ENCODE results near the gene CTBP2. TPM values are rescaled to one million over a fixed set of nuclear protein-coding genes. Genes with fewer than 3 reads are reported as not detected.

Gene CTBP2
- total RNA-seq, 1 donor = 74.3 TPM

DNA sequence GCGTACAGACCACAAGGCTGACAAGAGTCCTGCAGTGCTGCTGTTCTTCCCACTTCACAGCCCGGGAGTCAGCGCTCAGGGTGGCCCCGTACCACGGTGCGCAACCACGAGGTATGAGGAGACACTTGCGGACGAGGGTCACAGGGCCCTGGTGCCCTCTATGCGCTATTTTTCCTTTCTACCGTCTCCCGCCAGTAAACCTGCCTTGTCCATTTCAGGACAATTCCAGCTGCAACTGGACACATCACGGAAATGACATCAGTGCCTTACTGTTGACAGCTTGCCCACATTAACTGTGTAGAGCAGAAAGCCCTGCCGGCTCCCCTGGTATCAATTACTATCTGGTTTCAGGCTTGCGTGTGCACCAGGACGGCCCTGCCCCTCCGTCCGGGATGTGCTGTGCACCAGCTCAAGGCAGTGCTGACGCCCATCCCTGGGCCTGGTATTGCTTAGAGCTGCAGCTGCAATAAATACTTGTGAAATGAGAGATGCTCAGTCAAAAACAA lies 153.4 kb downstream of the CTBP2 start:
- DNase-seq (ENCODE audit: low read depth) = peak; percentile 47
- no peak overlapping the region for H3K4me3 ChIP-seq (ENCODE audit: low read depth, low read length)
- TF ChIP-seq, protein P1, sequence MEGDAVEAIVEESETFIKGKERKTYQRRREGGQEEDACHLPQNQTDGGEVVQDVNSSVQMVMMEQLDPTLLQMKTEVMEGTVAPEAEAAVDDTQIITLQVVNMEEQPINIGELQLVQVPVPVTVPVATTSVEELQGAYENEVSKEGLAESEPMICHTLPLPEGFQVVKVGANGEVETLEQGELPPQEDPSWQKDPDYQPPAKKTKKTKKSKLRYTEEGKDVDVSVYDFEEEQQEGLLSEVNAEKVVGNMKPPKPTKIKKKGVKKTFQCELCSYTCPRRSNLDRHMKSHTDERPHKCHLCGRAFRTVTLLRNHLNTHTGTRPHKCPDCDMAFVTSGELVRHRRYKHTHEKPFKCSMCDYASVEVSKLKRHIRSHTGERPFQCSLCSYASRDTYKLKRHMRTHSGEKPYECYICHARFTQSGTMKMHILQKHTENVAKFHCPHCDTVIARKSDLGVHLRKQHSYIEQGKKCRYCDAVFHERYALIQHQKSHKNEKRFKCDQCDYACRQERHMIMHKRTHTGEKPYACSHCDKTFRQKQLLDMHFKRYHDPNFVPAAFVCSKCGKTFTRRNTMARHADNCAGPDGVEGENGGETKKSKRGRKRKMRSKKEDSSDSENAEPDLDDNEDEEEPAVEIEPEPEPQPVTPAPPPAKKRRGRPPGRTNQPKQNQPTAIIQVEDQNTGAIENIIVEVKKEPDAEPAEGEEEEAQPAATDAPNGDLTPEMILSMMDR (IDR thresholded peaks at IDR 0.05; ENCODE audit: insufficient read depth, low read depth, low read length) = no peak

DNA sequence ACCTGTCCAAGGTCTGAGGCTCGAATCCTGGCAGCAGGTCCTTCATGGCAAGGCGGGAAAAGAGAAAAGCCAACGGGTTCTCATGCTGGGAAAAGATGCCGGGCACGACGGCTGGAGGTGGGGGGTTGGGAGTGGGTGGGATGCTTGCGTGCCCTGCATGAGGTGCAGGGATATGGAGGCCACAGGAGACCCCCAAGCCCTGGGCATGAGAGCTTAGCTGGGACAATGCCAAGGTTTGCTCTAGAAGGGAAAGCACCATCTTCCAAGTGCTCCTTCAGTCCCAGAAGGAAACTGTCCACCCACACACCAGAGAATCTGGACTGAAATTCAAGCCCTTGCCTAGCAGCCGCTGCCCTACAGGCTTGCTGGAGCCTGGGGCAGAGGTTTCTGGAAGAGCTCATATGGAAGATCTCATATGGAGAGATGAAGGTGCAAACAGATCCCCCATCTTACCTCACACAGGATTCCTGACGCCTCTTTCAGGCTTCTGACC lies 154.1 kb downstream of the CTBP2 start:
- TF ChIP-seq, protein P1 (IDR thresholded peaks at IDR 0.05; ENCODE audit: insufficient read depth, low read depth, low read length) = no peak
- no peak for DNase-seq (ENCODE audit: low read depth)

DNA sequence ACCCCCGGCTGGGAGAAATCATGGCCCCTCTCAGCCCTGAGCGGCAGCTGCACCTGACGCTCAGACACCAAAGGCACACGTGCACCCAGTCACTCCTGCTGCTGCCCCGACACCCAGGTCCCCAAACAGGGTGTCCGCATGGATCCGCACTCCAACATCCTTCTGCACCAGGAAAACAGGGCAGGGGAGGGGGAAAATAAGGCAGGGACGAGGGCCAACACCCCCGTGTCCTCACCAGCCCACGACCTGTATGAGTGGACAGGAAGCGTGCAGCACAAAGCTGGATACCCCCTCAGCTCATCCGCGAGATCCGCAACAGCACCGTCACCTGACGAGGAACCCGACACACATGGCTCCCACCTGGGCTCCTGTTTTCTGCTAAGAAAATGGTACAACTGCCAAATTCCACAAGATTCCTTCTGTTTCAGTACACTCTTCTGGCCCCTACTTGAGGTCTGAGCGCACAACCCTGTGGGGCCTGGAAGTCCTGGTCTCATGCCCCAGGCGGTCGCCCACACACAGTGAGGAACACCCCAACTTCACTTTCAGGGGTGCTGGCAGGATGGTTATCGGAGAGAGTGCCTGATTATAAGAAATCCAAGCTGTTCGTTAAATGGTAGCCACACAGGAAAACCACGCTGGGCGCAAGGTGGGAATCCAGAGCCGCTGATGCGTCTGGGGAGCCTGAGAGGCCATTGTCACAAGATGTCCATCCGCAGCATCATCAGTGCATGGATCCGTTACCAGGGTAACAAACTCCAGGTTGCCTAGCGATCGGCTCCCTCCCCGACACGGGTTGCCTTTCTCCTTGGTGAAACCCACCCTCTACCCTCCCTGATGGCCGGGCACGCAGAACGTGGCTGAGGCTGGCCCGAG lies 154.8 kb downstream of the CTBP2 start:
- TF ChIP-seq, protein P1 (IDR thresholded peaks at IDR 0.05; ENCODE audit: insufficient read depth, low read depth, low read length) = no peak
- no peak for DNase-seq (ENCODE audit: low read depth)
- H3K4me3 ChIP-seq (ENCODE audit: low read depth, low read length) = no peak overlapping the region

More for the DNA sequence above, 154.1 kb downstream of the CTBP2 start:
- no peak overlapping the region for H3K4me3 ChIP-seq (ENCODE audit: low read depth, low read length)

DNA sequence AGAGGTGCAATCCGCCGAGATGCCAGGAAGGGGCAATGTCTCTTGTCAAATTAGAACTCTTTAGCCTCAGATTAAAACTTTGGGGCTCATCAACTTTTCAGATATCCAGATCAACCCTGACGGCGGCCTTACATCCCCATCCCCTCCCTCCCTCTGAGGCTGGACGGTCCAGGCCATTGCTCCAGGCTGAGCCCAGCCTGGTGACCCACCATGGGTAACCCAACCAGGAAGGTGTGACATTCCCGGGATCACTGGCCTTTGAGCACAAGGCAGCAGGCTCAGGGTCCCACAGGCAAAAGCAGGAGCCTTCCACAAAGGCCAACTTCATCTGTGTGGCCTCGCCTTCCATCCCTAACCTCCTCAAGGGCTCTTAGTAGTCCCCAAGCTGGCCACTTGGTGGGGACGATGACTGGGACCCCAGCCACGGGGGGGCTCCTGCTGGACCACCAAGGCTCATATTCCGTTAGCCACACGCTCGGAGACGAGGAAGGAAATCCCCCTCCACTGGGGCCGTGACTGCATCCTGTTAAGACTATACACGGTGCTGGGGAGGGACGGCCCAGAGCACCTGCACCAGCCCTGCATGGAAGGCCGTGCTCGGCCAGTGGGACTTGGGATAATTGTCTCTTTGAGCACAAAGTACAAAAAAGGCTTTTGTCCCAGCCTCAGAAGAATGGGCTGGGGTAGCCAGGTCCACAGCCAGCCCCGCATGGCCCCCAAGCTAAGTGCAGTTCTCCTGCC lies 155.6 kb downstream of the CTBP2 start:
- no peak for DNase-seq (ENCODE audit: low read depth)
- TF ChIP-seq, protein P1 (IDR thresholded peaks at IDR 0.05; ENCODE audit: insufficient read depth, low read depth, low read length) = no peak
- H3K4me3 ChIP-seq (ENCODE audit: low read depth, low read length) = no peak overlapping the region

DNA sequence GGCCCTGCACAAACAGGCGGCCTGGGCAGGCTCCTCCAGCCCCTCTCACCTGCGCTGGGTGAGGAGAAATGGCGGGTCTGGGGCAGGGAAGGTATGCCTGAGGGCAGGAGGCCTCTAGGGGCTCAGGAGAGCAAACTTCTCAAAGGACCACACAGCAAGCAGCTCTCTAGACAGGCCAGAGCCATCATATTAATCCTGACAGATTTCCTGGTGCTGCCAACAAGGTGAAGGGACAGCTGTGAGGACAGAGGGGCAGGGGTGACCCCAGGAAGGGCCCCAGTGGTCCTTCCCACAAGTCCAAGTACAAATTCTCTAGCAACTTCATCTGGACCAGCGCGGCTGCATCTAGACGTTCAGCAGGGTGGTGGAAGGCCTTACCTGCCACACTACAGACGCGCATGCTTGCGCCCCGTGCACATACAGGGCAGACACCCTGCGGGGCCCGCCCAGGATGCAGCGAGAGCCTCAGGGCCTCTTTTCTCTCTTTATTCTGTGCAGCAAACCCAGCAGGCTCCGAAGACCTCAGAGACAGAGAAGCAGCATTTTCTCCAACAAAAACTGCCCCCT lies 156.4 kb downstream of the CTBP2 start:
- DNase-seq (ENCODE audit: low read depth) = no peak
- H3K4me3 ChIP-seq (ENCODE audit: low read depth, low read length) = no peak overlapping the region
- TF ChIP-seq, protein P1 (IDR thresholded peaks at IDR 0.05; ENCODE audit: insufficient read depth, low read depth, low read length) = no peak

DNA sequence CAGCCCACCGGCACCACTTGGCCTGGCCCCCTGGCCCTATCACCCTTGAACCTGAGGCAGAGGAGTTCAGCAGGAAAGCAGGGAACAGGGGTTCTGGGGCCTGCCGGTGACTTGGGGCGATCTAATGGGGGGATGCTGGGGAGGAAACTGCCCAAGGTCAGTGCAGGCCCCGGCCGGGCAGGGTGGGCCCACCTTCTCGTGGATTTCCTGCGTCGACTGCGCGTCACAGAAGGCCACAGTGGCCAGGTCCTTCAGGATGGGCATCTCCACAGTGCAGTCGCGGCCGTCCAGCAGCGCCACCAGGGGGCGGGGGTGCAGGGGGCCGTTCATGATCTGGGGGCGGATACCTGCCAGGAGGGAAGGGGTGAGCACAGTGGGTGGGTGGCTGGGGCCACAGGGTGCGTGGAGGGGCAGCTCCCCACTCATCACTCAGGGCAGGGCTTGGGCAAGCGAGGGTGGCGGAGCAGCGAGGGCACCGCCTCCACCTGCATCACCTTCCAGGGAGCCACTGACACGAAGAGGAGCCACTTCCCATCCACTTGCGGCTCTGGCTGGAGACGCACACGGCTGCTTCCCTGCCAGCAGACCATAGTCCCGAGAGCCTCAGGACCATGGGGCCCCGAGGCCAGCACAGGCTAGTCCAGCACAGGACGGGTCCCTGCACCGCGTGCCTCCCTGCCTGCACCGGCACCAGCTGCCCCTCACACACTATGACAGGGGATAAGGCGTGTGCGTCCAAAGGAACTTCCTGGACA lies 157.0 kb downstream of the CTBP2 start:
- H3K4me3 ChIP-seq (ENCODE audit: low read depth, low read length) = no peak overlapping the region
- DNase-seq (ENCODE audit: low read depth) = no peak
- TF ChIP-seq, protein P1 (IDR thresholded peaks at IDR 0.05; ENCODE audit: insufficient read depth, low read depth, low read length) = no peak
